Activated CD8-positive, alpha-beta memory T cell treated with anti-CD3 and anti-CD28 coated beads for 36 hours (primary cell): ENCODE measurements around the gene CTR9. TPM values are rescaled to one million over a fixed set of nuclear protein-coding genes. Genes with fewer than 3 reads are reported as not detected.

Experiments used
- CTCF ChIA-PET: fragments of 350-600 bp; sonication (Branson Sonifier 250); formaldehyde crosslinking; loops from one replicate; lab custom pipeline; 2021; ENCODE audit warnings: antibody characterized with exemption; lab: Charles Lee
- POLR2A ChIA-PET: fragments of 350-600 bp; sonication (Branson Sonifier 250); formaldehyde crosslinking; loops from one replicate; lab custom pipeline; 2021; ENCODE audit warnings: antibody characterized with exemption; lab: Charles Lee
- total RNA-seq, 2 experiments: library from RNA; stranded (reverse); gene quantifications; one replicate each; pipeline ENCODE4 v1.2.3, GENCODE V29; 2021

Gene CTR9
- total RNA-seq, 2 experiments from 2014 or later, result 46.3 to 50.6 TPM

DNA sequence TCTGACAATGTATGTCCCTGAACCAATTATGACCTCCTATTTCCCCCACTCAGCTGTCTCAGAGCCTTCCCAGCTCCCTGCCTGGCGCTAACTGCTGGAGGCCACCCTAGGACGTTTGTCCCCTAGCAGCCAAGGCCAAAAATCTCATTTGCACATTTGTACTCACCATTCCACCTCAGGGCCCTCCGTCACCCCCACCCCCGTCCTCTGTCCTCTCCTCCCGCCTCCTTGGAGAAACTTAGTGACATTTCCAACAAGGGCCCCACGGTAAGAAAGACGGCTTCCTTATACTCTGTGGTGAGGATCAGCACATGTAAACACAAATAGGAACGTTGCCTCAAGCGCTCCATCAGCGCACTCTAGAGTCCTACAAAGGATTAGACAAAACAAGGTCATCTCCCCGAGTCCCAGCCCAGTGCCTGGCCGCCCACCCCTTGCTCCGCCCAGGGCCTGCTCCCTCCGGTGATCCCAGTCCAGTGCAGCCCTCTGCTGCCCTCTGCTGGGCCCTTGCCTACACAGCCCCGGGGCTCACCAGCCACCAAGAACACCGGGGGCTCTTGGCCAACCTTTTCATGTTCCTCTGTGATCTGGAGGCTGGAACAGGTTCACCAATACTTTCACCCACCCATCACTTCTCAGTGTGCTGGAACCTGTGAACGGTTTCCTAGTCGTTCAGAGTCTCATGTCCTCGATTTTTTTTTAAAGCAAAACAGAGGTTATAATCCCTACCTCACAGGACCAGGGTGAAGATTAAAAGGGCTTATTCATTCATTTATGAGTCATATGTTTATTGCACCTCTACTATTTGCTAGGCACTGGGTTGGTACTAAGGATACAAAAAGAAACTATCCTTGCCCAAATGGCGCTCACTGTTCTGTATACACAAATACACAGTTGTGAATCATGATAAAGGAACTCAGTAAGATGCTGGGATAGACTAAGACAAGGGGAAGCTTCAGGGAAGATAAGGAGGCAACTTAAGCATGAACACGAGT is 15.3 kb upstream of the CTR9 start:
- POLR2A ChIA-PET, result interaction anchor here (0.9 kb wide), 1 partner anchor 245 kb away, joined by 3 read pairs; no protein-coding TSS in a partner anchor
- CTCF ChIA-PET, result interaction anchor here (0.5 to 1.6 kb wide), 9 partner anchors 11 to 333 kb away, joined by 3 to 5 read pairs (median 3); partner anchors contain the start of gene RNF141

DNA sequence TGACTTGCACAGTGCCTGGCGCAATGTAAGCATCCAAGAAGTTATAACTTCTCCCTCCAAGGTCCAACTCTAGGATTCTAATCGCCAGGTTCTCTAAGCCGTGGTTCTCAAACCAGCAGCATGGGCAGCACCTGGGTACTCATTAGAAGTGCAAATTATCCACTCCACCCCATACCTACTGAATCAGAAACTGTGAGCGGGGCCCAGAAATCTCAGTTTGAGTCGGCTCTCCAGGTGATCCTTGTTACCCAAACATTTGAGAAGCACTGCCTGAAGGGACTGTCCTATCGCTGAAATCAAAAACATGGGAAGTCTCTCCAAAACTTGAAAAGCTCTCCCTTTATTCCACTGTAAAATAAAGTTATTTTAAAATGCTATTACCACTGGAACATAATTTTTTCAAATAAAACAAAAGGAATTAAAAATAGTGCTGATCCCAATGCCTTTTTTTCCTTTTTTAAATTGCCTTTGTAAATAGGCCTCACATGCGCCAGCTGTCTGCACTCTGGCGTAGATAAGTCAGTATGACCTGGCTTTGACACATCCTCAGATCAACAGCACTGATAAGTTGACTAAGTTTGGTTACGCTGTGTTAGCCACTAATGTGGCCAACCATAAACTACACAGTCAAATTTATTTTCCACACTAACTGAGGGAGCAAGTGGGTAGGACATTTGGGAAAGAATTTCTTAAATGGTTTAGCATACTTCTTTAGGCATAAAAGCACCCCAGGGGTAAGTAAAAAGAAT is 8.4 kb upstream of the CTR9 start:
- ChIA-PET POLR2A (no interaction called here), CTCF (interaction anchor here (0.6 to 1.0 kb wide), 2 partner anchors 38 to 46 kb away, joined by 3 read pairs; no protein-coding TSS in a partner anchor)

DNA sequence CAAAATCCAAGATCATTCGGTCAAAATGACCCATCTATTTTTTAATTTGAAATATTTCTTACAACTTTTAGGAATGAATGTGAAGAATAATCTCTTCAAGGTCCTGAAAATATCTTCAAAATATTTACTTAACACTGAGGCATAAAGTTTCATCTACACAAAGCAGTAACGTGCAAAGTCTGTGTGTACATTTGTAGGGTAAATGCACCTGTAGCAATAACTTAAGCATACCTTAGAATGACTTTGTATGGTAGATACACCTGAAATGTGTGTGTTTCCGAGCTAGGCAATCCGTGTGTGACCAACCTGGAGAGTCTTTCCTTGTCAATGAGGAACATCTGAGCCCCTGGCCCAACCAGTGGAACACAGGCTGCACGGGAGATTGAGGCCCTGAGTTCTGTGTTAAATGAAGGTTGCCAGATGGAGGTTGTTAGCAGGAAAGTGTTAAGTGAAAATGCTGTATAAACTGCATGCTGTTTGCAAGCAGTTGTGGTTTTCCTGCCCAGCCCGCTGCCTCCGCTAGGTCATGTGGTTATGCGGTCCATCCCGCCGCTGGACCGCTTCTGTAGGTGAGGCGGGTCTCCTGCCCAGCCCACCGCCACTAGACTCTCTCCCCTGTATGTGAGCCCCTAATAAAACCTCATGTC is 7.6 kb upstream of the CTR9 start:
- ChIA-PET POLR2A (no interaction called here), CTCF (no interaction called here)

DNA sequence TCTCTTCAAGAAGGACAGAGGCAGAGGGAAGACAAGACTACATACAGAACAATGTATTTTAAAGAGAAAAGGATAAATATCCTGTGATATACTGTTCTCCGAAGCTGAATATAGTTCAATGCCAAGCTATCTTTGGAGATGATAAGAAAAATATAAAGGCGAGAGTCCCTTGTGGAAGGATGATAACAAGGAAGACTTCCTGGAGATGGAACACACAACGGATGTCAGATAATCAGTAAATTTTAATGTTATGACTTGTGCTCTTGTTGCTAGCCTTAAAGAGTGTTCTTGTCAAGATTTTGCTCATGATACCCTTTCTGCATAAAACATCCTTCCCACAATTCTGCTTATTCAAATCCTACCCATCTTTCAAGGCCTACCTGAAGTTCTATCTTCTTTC is 6.8 kb upstream of the CTR9 start:
- POLR2A ChIA-PET, result no interaction called here
- CTCF ChIA-PET, result no interaction called here

DNA sequence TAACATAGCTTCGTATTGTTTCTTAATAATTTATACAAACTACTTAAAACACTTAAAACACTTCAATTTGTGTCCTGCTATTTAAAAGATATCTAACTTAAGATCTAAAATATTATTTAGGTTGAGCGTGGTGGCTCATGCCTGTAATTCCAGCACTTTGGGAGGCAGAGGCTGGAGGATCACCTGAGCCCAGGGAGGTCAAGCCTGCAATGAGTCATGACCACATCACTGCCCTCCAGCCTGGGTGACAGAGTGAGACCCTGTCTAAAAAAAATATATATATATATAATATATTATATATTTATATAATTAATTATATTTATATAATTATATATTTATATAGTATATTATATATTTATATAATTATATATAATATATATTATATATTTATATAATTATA is 4.2 kb upstream of the CTR9 start:
- POLR2A ChIA-PET, result no interaction called here
- CTCF ChIA-PET, result no interaction called here

DNA sequence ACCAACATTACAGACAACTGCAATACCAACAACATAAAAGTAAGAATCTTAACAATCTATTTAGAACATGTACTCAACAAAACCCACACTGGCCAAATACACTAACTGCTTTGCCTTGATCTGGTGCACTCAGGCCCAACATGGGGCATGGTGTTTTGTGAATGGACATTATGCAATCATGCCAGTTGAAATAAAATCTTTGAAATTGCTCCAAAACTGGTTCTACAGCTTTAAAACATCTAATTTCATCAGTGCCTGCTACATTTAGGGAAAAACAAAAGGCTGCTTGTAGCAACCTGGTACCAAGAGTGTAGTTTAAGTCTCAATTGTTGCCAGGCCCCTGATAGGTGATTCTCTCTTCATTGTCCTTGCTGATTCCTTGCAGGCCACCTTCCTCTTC is 3.3 kb upstream of the CTR9 start:
- ChIA-PET POLR2A (no interaction called here), CTCF (no interaction called here)

DNA sequence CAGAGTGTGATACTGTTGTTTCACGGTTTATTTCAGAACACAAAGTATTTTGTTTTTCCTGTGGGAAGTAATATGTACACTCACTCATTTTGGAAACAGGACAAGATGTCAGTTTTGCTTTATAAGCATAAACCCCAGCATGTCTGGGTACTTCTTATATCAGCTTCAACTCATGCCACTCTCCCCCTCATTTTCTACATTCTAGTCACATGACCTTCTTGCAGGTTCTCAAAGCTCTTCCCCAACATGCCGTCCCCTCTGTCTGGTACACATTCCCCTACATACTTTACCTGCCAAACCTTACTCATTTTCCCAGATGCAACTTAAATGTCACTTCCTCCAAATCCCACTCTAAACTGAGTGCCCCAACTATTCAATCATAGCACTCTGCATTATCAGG is 1.6 kb upstream of the CTR9 start:
- ChIA-PET CTCF (no interaction called here), POLR2A (no interaction called here)

DNA sequence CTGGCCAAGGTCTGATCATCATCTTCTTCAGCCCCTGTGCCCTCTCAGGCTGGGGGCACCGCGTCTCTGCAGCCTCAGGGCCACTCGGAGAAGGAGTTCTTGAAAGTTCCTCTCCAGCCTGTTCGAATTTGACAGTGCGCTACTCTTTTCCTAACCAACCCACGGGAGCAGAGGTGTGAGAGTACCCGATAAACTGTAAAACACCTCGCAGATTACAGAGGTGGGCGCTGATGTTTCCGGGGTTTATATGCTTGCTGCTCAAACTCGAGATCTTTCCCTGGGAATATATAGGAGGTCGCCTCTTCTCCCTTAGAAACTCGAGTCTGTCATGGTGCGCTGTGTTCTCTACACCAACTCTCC is 515 bp downstream of the CTR9 start:
- ChIA-PET POLR2A (interaction anchor here (1.0 to 1.4 kb wide), 3 partner anchors 56 to 211 kb away, joined by 4 to 12 read pairs (median 5); partner anchors contain the start of genes EIF4G2 and RNF141), CTCF (interaction anchor here (1.1 kb wide), 2 partner anchors 8 to 50 kb away, joined by 3 read pairs; no protein-coding TSS in a partner anchor)

DNA sequence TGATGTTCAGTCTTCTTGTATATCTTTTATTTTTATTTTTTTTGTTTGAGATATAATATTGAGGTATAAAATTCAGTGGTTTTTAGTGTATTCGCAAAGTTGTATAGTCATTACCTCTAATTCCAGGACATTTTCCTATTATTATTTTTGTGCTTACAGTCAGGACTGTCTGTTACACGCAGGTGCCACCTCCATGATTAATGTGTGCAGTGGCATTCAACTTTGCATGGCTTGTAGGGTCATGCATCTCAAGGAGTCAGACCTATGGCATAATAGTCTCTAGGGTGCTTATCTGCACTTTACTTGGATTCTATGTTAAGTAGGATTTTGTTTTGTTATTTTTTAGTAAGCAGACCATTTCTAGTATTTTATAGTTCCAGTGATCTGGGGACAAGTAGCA is 1.0 kb downstream of the CTR9 start:
- ChIA-PET POLR2A (interaction anchor here (1.4 kb wide), 1 partner anchor 56 kb away, joined by 4 read pairs; no protein-coding TSS in a partner anchor), CTCF (interaction anchor here (1.1 kb wide), 1 partner anchor 49 kb away, joined by 3 read pairs; no protein-coding TSS in a partner anchor)

DNA sequence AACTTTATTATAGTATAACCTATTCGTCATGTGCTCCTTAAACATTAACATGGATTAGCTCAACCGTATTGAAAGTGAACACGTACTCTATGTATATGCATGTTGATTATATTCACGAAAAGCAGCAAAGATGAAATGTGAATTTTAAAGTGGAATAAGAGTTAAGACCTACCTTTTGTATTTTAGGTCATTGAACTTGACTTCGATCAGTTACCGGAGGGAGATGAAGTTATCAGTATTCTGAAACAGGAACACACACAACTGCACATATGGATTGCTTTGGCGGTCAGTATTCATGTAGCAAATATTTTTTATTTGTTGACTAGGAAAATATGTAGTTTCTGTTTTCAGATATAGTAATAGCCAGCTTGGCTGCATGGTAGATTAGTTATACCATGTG is 1.4 kb downstream of the CTR9 start:
- ChIA-PET CTCF (no interaction called here), POLR2A (interaction anchor here (1.4 kb wide), 1 partner anchor 55 kb away, joined by 4 read pairs; no protein-coding TSS in a partner anchor)

DNA sequence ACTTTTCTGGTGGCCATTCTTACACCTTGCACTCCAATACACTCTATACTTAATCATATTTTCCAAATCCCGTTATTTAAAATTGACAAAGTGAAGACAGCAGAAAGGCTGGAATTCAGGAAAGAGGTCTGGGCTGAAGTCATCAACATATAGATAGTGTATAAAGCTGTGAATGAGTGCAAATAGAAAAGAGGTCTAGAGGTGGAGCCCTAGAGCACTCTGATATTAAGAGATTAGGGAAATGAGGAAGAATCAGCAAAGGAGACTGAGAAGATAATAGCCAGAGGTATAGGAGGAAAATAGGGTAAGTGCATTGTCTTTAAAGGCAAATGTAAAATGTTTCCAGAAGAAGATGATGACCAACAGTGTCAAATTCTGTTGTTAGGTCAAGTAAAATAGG is 7.9 kb downstream of the CTR9 start:
- POLR2A ChIA-PET, result no interaction called here
- CTCF ChIA-PET, result interaction anchor here (1.2 kb wide), 1 partner anchor 8 kb away, joined by 3 read pairs; the partner anchor contains the start of gene CTR9

DNA sequence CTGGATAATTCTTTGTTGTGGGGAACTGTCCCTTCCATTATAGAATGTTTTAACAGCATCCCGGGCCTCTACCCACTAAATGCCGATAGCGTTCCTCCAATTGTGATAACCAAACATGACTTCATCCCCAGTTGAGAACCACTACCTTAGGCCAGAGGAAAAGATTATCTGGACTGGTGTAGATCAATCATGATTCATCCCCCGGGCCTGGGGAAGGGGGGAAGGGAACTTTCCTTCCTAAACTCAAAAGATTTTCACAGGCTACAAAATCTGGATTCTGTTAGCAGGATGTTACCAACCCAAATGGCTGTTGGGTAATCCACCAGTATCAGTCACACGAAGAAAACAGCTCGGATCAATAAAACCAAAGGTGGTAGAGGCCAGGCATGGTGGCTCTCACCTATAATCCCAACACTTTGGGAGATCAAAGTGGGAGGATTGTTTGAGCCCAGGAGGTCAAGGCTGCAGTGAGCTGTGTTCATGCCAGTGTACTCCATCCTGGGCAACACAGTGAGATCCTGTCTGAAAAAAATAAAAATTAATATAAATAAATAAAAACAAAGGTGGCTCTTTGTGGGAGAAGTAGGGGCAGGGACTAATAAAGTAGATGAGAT is 10.1 kb downstream of the CTR9 start:
- POLR2A ChIA-PET, result interaction anchor here (0.6 kb wide), 1 partner anchor 16 kb away, joined by 4 read pairs; no protein-coding TSS in a partner anchor
- CTCF ChIA-PET, result no interaction called here

DNA sequence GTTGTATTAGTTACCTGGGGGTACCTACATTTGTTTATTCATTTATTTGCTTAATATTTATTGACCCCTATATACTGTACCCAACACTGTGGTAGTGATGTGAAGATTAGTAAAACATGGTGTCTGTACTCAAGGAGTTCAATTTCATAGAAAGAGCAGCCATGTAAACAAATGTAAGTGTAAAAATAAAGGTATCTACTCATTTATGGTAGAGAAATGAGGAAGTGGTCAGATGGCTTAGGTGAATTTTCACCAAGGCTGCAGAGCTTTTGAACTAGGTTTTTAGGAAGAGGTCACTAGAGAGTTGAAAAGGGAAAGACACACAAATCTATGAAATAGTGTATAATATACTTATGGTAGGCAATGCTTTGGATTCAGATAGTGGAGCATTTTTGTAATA is 11.1 kb downstream of the CTR9 start:
- ChIA-PET POLR2A (no interaction called here), CTCF (no interaction called here)

DNA sequence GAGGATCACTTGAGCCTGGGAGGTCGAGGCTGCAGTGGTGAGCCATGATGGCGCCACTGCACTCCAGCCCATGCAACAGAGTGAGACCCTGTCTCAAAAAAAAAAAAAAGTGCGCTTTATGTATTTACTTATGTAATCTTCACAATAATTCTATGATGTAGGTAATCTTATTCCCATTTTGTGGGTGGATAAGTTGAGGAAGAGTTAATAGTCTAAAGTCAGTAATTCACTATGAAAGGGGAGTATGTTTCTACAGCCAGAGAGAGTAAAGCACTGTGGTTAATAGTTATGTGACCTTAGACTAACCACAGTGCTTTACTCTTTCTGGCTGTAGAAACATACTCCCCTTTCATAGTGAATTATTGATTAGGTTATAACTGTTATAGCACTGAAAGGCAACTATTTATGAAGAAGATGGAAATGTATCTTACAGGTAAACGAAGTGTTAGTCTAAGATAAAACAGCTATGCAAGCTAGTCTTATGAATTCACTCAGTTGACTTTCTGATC is 11.9 kb downstream of the CTR9 start:
- CTCF ChIA-PET, result no interaction called here
- POLR2A ChIA-PET, result no interaction called here

DNA sequence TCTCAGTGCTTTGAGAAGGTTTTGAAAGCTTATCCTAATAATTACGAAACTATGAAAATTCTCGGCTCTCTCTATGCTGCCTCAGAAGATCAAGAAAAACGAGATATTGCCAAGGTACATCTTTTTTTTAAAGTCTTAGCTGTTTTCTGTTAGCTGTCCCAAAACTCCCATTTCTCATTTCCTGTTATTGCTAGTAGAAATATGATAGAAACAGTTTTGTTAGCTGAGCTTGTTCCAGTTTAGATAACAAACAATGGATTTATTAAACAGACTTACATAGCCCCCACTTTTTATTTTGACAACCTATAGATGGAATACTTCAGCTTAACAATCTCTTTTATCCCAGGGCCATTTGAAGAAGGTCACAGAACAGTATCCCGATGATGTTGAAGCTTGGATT is 12.7 kb downstream of the CTR9 start:
- ChIA-PET POLR2A (no interaction called here), CTCF (interaction anchor here (1.3 kb wide), 1 partner anchor 9 kb away, joined by 3 read pairs; no protein-coding TSS in a partner anchor)

DNA sequence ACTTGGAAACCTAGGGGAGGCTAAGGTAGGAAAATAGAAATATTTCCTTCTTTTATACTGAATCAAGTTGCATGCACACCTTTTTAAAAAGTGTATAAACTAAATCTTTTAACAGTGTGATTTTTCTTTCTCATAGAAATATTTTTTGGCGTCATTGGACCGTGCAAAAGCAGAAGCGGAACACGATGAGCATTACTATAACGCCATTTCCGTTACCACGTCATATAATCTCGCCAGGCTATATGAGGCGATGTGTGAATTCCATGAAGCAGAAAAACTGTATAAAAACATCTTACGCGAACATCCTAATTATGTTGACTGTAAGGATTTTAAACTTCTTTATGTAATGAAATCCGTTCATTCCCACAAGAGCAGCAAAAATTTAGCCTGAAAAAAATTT is 13.4 kb downstream of the CTR9 start:
- ChIA-PET POLR2A (no interaction called here), CTCF (interaction anchor here (1.3 kb wide), 1 partner anchor 8 kb away, joined by 3 read pairs; no protein-coding TSS in a partner anchor)

DNA sequence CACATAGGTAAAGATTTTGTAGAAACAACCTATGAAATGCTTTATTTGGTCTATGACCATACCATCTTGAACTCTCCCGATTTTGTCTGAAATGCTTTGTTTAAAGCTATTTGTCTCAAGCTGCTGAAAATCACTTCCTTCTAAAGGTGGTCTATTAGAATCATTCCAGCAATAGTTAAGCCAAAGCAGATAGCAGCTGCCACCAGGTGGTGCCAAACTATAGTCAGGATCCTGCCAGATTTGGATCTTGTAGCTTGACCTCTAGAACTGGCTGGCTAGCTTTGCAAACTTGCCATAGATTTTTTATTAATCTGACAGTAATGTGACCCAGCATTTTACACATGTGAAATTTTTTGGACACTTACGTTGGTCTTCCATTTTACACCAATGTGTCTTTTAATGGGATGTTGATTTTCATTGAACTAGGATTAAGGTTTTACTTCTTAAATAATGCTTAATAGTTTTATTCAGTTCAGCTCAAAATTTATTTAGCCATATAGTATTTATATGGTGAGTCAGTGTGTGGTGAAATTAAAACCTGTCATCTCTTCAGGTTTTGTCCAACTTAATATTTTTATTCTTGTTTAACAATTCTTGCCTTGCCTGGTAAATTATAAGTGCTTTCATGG is 19.7 kb downstream of the CTR9 start:
- ChIA-PET CTCF (interaction anchor here (0.9 to 3.0 kb wide), 3 partner anchors 14 to 86 kb away, joined by 3 to 14 read pairs (median 4); no protein-coding TSS in a partner anchor), POLR2A (interaction anchor here (0.8 to 1.1 kb wide), 2 partner anchors 25 to 38 kb away, joined by 3 to 5 read pairs; partner anchors contain the start of gene EIF4G2)

DNA sequence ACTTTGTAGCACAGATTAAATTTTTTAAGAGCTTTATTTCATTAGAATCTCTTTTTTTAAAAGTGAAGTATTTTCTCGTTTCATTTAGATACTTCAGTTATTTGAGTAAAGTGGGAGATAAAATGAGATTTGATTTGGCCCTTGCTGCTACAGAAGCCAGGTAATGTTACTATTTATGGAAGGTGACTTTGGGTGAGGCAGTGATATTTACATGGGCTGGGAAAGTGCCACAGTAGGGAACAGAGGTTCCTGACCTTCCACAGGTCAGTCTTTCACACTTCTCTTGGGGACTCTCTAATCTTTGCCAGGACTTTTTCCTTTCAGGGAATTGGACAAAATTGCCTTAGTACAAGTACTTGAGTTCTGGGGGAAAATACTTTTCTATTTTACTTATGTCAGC is 20.4 kb downstream of the CTR9 start:
- CTCF ChIA-PET, result interaction anchor here (1.1 to 3.0 kb wide), 2 partner anchors 21 to 86 kb away, joined by 3 to 14 read pairs; no protein-coding TSS in a partner anchor
- POLR2A ChIA-PET, result no interaction called here
